ENCODE measurements around the gene CSGALNACT2.

DNA sequence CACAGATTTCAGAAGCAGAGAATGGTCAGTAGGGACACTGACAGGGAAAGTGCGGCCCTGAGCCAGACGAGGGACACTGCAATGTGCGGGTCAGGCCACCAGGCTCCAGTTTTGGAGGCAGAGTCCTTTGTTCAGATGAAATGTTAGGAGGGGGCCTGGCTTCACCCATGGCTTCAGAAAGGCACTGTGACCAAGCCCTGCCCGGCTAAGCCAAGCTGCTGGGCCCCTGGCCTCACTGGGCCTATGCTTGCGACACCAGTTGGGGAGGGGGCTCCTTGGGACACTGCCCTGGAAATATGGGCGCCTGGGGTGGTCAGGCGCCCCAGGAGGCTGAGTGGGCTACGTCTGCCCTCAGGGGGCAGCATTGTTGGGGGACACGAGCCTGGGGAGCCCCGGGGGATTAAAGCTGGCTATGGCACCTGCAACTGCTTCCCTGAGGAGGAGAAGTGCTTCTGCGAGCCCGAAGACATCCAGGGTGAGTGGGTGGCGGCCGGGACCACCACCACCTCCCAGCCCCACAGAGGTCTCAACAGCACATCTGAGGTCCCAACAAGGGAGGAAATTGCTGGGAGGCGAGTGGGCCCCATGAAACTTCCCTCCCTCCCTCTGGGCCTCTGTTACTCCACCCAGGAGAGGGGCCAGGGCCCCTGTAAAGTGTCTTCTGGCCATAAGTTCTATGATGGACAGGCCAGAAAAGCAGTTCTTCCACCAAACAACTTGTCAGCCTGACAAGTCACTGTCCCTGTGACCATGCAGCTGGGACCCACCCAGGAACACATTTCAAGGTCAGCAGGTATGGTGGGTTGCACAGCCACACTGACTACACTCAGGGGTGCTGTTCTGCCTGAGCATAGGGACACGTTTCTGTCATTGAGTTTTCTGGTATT, 24.8 kb upstream of the CSGALNACT2 start:
- TF ChIP-seq POLR2A (IDR thresholded peaks at IDR 0.05; ENCODE audit: low read length) (no peak), GATA1 (IDR thresholded peaks at IDR 0.05; ENCODE audit: low read depth, low read length) (no peak)

Data from erythroblast (primary cell).